ENCODE data around the gene GORASP2. TPM values are rescaled to one million over a fixed set of nuclear protein-coding genes. Genes with fewer than 3 reads are reported as not detected.

GORASP2 gene
- total RNA-seq, 1 donor from 2014 or later: 38.8 TPM

DNA sequence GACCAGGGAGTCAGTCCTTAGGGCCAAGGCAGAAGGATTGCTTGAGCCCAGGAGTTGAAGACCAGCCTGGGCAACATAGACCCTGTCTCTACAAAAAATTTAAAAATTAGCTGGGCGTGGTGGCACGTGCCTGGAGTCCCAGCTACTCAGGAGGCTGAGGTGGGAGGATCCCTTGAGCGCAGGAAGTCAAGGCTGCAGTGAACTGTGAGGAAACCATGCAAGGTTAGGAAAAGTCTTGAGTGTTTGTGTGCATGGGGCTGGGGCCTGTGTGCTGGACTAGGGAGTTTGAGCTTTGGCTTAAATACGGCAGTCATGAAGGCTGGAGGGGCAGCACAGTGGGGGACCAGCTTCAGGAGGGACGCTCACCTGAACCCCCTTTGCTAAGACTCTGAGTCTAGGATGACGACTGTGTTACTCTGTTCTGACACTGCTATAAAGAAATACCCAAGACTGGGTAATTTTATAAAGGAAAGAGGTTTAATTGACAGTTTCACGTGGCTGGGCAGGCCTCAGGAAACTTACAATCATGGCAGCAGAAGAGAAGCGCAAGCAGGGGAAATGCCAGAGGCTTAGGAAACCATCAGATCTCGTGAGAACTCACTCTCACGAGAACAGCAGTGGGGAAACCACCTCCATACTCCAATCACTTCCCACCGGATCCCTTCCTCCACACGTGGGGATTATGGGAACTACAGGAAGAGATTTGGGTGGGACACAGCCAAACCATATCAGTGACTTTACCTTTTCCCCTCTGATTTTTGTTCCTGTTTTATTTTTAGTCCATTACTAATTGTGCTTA is 39.4 kb downstream of the GORASP2 start:
- Mint-ChIP-seq H3K27ac (ENCODE audit: unreplicated experiment) (no peak overlapping the region), H3K9me3 (ENCODE audit: unreplicated experiment) (no peaks in the 10 kb centered on the region), H3K4me1 (ENCODE audit: low read depth, unreplicated experiment) (no peaks in the 10 kb centered on the region), H3K27me3 (ENCODE audit: unreplicated experiment) (no peaks in the 10 kb centered on the region), H3K4me3 (ENCODE audit: unreplicated experiment) (no peak overlapping the region), H3K36me3 (ENCODE audit: unreplicated experiment) (no peaks in the 10 kb centered on the region)
- TF ChIP-seq CTCF (IDR thresholded peaks at IDR 0.05; ENCODE audit: partially characterized antibody, unreplicated experiment): no peak
- no peak for DNase-seq

DNA sequence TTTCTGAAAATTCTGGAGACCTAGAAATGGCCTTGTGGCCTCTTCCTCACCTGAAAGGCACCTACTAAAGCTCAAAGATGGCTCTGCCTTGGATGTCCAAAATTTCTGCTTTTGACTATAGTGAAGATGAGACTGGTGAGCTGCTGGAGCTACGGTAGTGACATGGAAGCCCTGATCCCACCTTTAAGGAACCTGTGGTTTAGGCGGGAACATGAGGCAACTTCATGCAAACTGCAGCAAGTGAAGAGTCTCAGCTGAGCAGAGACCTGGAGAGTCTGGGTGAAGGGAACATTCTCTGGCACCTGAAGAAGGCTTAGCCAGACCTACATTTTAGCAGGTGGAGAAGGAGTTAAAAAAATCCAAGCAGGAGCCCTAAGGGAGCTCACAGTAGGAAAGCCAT is 40.0 kb downstream of the GORASP2 start:
- Mint-ChIP-seq H3K36me3 (ENCODE audit: unreplicated experiment) (no peaks in the 10 kb centered on the region), H3K9me3 (ENCODE audit: unreplicated experiment) (no peaks in the 10 kb centered on the region), H3K4me3 (ENCODE audit: unreplicated experiment) (no peak overlapping the region), H3K27ac (ENCODE audit: unreplicated experiment) (no peak overlapping the region), H3K27me3 (ENCODE audit: unreplicated experiment) (no peaks in the 10 kb centered on the region), H3K4me1 (ENCODE audit: low read depth, unreplicated experiment) (no peaks in the 10 kb centered on the region)
- TF ChIP-seq CTCF (IDR thresholded peaks at IDR 0.05; ENCODE audit: partially characterized antibody, unreplicated experiment): no peak
- no peak for DNase-seq

DNA sequence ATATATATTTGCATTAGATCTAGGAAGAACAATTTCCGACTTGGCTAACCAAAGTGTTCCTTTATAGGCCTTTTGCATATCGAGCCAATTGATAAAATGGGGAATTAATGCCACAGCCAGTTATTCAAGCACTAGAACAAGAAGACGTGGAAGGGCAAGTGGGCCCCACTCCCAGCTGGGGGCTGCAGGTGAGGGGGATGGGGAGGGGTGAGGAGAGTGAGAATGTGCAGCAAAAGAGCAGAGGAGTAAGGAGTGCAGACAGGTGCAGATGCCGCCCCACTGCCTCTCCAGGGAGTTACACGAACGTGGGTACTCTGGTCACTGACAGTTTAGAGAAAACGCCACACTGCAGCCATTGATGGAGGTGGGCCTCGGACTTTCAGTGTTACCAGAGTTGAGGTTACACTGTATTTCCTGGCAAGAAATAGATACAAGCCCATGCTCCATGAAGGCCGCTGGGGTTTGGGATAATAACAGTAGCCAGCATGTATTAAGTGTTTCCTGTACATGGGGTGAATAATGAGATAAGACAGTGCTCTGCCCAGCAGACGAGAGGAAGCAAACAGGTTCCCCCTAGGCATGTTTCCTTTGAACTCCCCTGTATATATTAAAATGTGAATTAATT is 40.9 kb downstream of the GORASP2 start:
- no peak for TF ChIP-seq CTCF (IDR thresholded peaks at IDR 0.05; ENCODE audit: partially characterized antibody, unreplicated experiment)
- H3K4me3 Mint-ChIP-seq (ENCODE audit: unreplicated experiment): no peak overlapping the region
- no peaks in the 10 kb centered on the region for H3K9me3 Mint-ChIP-seq (ENCODE audit: unreplicated experiment)
- peaks cover 6% of the 10 kb centered on the region for H3K27me3 Mint-ChIP-seq (ENCODE audit: unreplicated experiment)
- no peaks in the 10 kb centered on the region for H3K36me3 Mint-ChIP-seq (ENCODE audit: unreplicated experiment)
- no peak for DNase-seq
- H3K27ac Mint-ChIP-seq (ENCODE audit: unreplicated experiment): no peak overlapping the region
- H3K4me1 Mint-ChIP-seq (ENCODE audit: low read depth, unreplicated experiment): peaks cover 4% of the 10 kb centered on the region

GRCh38 chr2:170971071-170971470 is 42.0 kb downstream of the GORASP2 start:
- Mint-ChIP-seq H3K27me3 (ENCODE audit: unreplicated experiment) (peaks cover 6% of the 10 kb centered on the region), H3K4me3 (ENCODE audit: unreplicated experiment) (no peak overlapping the region), H3K4me1 (ENCODE audit: low read depth, unreplicated experiment) (peaks cover 4% of the 10 kb centered on the region), H3K9me3 (ENCODE audit: unreplicated experiment) (no peaks in the 10 kb centered on the region), H3K36me3 (ENCODE audit: unreplicated experiment) (no peaks in the 10 kb centered on the region), H3K27ac (ENCODE audit: unreplicated experiment) (no peak overlapping the region)
- no peak for TF ChIP-seq CTCF (IDR thresholded peaks at IDR 0.05; ENCODE audit: partially characterized antibody, unreplicated experiment)
- DNase-seq: no peak
